ENCODE data around the gene DHCR24.

DHCR24 gene

DNA sequence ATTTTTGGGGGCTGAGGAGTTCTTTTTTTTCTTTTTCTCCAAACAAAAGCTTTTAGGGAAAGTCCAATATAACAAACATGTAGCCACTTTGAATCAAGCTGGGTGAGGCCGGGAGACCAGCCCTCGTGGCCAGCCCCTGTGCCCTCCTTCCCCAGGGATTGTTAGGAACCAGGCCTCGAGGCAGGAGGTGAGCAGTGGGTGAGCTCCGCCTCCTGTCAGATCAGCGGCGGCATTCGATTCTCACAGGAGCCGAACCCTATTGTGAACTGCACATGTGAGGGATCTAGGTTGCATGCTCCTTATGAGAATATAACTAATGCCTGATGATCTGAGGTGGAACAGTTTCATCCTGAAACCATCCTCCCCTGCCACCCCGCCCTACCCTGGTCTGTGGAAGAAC, 44.0 kb downstream of the DHCR24 start:
- DNase-seq: no peak

- DNase-seq: peak; percentile 24
These were observed 44.6 kb downstream of the DHCR24 start for GRCh38 chr1:54842206-54842915.

GRCh38 chr1:54839824-54840223, 47.2 kb downstream of the DHCR24 start:
- no peak for DNase-seq

DNA sequence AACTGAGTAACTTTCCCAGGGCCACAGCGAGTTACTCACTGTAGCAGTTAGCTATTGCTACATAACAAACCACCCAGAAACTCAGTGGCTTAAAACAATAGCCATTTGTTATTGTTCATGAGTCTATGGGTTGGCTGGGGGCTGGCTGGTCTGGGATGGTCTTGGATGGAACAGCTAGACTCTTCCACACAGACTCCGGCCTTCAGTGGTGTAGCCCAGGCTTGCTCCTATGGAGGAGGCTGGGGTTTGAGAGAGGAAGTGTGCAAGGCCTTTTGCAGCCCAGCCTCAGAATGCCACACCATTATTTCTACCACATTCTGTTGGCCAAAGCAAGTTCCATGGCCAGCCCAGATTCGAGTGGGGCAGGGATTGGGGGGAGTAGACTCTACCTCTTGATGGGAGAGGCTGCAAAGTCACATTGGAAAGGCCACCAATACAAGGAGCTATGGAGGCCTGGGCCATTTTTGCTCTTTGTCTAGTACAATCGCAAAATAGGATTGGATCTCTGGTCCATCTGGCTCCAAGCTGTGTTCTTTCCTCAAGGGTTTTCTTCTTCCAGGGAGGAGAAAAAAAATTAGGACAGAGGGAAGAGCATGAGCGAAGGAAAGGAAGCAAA, 48.3 kb downstream of the DHCR24 start:
- peak; percentile 30 for DNase-seq

DNA sequence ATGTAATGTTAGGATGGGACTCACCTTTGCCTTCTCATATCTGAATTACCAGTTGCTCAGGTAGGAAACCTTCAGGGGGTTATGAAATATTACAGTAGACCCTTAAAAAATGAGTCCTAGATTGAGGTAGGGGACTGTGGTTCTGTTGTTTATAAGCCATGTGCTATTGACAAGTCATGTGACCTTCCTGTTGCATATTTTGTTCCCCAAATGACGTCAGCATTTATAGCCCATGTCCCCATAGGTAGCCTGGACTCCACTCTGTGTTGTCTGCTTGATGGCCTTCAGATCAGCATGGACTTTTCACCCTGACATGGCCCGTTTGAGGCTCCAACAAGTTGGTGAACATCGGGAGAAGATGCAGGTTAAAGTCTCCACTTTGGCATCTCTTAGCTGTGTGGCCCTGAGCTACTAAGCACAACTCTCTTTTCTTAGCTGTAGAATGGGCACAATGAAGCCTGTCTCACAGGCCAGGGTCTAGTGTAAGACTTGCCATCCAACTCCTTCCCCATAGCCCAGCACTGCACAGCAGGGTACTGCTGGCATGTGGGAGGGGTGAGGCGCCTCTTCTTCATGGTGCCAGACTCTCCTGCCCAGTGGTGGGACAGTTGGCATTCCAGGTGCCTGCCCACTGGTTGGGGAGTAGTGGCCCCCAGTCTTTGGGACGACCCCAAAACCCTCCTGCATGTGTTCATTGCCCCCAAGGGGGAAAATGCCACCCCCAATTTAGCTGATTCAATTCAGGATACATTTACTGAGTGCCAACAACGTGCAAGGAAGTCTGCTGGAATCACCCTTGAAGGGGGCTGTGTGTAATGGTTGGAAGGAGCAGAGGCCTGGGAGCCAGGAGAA, 49.8 kb downstream of the DHCR24 start:
- DNase-seq: peak; percentile 17

DNA sequence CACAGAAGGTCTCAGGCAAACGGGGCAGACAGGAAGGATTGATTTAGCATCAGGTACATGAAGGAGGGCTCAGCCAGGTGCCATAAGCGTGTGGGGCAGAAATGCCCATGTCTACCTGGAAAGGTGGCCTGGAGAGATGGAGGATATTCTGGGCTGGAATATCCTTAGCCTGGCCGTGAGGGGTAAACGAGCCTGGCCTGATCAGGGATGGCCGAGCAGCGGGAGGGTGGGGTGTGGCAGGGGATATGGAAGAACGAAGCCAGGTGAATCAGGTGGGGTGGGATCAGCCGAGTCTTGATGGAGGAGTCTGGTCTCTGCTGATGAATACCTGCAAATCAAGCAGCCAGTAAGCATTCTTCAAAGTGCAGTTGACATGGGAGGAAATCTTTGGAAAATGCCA, 50.4 kb downstream of the DHCR24 start:
- DNase-seq: no peak

GRCh38 chr1:54835970-54836369, 51.0 kb downstream of the DHCR24 start:
- peak; percentile 26 for DNase-seq

- peak; percentile 32 for DNase-seq
These were observed 51.7 kb downstream of the DHCR24 start for GRCh38 chr1:54835131-54835898.

- no peak for DNase-seq
These were observed 52.9 kb downstream of the DHCR24 start for GRCh38 chr1:54834007-54834541.

DNA sequence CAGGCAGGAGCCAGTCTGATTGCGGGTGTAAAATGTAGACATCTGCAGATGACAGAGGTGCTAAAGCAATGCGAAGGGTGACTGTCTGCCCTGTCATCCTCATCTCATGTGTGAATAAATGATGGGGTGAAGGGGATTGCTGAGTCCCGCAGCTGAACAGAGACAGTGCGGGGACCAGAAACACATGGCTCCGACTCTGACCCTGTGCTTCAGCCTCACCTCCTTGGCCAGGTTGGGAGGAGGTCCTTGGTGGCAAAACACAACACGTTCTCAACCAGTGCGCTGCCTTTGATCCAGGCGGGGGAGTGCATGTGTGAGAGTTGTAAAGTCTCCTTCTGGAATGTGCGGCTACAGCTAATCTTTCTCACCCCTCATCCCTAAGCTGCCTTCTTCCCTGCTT, 53.9 kb downstream of the DHCR24 start:
- peak; percentile 28 for DNase-seq

DNA sequence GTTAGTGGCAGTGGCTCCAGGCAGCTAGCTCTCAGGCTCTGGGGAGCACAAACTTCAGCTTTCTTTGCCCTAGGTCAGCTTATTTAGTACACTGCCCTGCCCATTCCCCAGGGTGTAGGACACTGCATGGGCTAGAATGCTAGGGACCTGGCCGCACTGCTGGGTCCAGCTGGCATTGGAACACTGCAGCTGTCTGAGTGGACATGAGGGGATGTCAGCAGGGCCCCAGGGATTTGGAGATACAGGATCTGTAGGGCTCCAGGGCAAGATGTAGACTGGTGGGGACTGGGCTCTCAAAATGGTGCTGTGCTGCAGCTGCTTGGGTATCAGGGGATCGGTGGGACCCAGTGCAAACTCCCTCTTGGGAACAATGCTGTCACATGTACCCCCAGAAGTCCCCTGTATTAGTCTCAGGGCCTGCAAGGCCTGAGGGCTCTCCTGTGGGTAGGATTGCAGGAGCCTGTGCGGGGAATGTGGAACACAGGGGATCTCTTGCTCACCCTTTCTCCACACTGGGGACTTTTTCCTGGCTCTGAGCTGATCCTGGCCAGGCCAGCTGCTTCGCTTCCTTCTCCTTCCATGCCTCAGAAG, 60.7 kb downstream of the DHCR24 start:
- peak; percentile 35 for DNase-seq

DNA sequence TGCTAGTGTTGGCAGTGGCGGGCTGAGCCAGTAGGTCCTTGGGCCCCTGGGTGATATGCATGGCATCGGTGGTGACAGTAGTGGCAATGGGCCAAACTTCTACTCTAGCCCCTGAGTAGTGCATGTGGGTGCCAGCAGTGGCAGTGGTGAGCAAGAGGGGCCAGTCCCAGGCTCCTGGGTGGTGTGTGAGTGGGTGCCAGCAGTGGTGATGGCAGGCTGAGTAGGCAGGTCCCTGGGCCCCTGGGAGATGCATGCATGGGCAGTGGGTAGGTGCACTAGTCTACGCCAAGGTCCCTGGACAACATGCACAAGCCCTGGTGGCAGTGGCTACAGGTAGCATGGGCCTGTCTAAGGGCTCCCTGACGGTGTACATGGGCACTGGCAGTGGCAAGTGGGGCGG, 61.3 kb downstream of the DHCR24 start:
- DNase-seq: no peak

DNA sequence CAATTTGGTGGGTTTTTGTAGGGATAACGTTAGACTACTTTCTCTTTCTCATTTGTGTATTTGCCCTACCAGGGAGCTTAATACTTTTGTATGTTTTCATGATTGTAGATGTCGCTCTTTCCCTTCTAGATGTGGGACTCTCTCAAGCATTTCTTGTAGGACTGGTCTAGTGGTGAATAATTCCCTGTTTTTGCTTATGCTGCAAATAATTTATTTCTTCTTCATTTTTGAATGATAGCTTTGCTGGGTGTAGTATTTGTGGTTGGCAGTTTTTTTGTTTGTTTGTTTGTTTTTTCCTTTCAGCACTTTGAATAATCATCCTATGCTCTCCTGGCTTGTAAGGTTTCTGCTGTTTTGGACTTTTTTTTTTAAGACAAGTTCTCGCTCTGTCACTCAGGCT, 63.3 kb downstream of the DHCR24 start:
- no peak for DNase-seq

GRCh38 chr1:54819733-54820132, 67.3 kb downstream of the DHCR24 start:
- DNase-seq: no peak

DNA sequence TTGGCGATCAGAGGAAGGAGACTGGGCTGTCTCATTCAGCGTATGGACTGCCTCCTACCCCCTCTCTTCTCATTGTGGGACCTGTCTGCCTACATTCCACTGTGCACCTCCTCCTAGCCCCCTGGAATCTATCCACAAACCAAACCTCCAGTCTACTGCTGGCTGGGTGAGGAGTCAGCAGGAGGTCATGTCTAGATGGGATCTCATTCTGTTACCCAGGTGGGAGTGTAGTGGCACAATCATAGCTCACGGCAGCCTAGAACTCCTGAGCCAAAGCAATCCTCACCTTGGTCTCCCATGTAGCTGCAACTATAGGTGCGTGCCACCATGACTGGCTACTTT, 67.8 kb downstream of the DHCR24 start:
- peak; percentile 21 for DNase-seq

GRCh38 chr1:54818461-54819194, 68.4 kb downstream of the DHCR24 start:
- peak; percentile 40 for DNase-seq

- peak; percentile 41 for DNase-seq
These were observed 70.0 kb downstream of the DHCR24 start for GRCh38 chr1:54816951-54817350.

- no peak for DNase-seq
These were observed 70.9 kb downstream of the DHCR24 start for GRCh38 chr1:54816130-54816529.

- no peak for DNase-seq
These were observed 71.7 kb downstream of the DHCR24 start for GRCh38 chr1:54815086-54815876.

GRCh38 chr1:54814571-54814970, 72.4 kb downstream of the DHCR24 start:
- DNase-seq: peak; percentile 24

GRCh38 chr1:54814126-54814498, 72.9 kb downstream of the DHCR24 start:
- peak; percentile 26 for DNase-seq
